Pancreas (tissue), 10 donors: ENCODE data around the gene ARHGEF26. TPM values are rescaled to one million over a fixed set of nuclear protein-coding genes. Genes with fewer than 3 reads are reported as not detected.

Experiments used
- ATAC-seq, 4 donors: fragments of 200-7000 bp; cut with Tn5 transposase; one replicate each; pipeline versions ENCODE4 v1.8.0 to v1.9.1; 2020; ENCODE audit warnings: mild to moderate bottlenecking in 4 of 4, moderate library complexity in 4 of 4
- DNase-seq, 6 donors: peaks; one replicate each; pipeline ENCODE4 v3.0.0-alpha.2; 2020
- FAIRE-seq: peaks from 2 replicates; lab custom pipeline; 2012; peaks lifted over from hg19 to GRCh38; lab: Jason Lieb, UNC
- H3K27ac ChIP-seq, 4 donors: fragments of 200-600 bp; sonication (generic); 1 replicate in 3 of 4; 2 replicates in 1 of 4; pipeline versions ENCODE4 v1.5.0 to v1.8.0; 2020
- H3K27me3 ChIP-seq, 4 donors: fragments of 200-600 bp; one replicate each; pipeline ENCODE4 v1.8.0; 2021
- H3K36me3 ChIP-seq, 3 donors: fragments of 200-600 bp; sonication (generic) in 1 of 3; one replicate each; pipeline versions ENCODE4 v1.5.0 to v1.8.0; 2020 to 2021
- H3K4me1 ChIP-seq, 3 donors: fragments of 200-600 bp; one replicate each; pipeline ENCODE4 v1.8.0; 2021
- H3K4me3 ChIP-seq, 4 donors: fragments of 200-600 bp; sonication (generic) in 2 of 4; one replicate each; pipeline versions ENCODE4 v1.5.0 to v1.8.0; 2020 to 2021
- H3K9me3 ChIP-seq, 4 donors: fragments of 200-600 bp; one replicate each; pipeline ENCODE4 v1.8.0; 2021
- WGBS, 2 donors: extraction: QIAGEN DNeasy Blood & Tissue Kit; methylation state at CpG; one replicate each; pipeline ENCODE4 v1.1.7; 2013; 5-methylcytosine and 5-hydroxymethylcytosine counted together
- intact Hi-C, 3 donors: fragments of 100-400 bp; cut with DNase I; formaldehyde crosslinking; loops; one replicate each; pipeline versions ENCODE4 v1.11.1 to v1.14.2; 2022
- polyA plus RNA-seq, 2 donors: library from polyadenylated mRNA; stranded (reverse); fragments of 200-250 nt; gene quantifications; one replicate each; pipeline ENCODE4 v1.2.3, GENCODE V29; 2013
- total RNA-seq, 6 donors: library from RNA; stranded (reverse); fragmentation: NEBNext Ultra II Directional in 4 of 6; extraction: Animal tissue kit (Norgen Biotek cat#: 25700) in 4 of 6; gene quantifications; one replicate each; pipeline versions ENCODE4 v1.2.1 to v1.2.4, GENCODE V29; 2021 to 2023
- TF ChIP-seq, protein P1 (sequence below), 4 donors: fragments of 200-600 bp; sonication (generic) in 3 of 4; IDR thresholded peaks; one replicate each; pipeline versions ENCODE4 v1.5.0 to v1.8.0; 2021; ENCODE audit warnings: antibody characterized with exemption in 4 of 4
- donor health status: healthy with polysubstance abuse.
- donor health status: DM: no; HTN: no; CAD: no; lungs with moderate emphysema.
- donor health status: DM: no; HTN: no; CAD: no.
- donor health status: control.
- donor health status: control.
- donor health status: Bipolar disorder and iron deficiency.
- donor health status: DM: yes; HTN: yes; CAD: no.
- donor health status: DM: no; HTN: no; CAD: no.
- donor health status: DM: no; HTN: no; CAD: no.
- donor health status: DM: yes; HTN: yes; CAD: no.

ARHGEF26 gene
- total and polyA plus RNA-seq, 8 donors = 2.7 to 6.5 (median 4.9) TPM

DNA sequence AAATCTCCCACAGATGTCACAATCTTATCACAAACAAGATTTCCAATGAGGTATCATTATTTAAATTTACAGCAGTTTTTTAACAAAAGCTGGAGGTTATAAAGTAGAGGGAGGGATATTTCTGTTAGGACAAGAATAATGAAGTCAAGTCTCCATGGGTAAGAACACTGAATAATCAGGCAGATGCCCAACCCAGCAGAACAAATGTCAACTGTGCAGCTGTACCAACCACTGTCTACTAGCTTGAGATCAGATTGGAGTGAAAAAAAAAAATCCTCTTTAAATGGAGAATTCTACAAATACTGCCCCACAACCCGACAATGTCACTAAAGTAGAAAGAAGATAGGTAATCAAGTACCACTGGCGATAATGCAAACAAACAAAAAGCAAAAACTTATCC lies 172.8 kb downstream of the ARHGEF26 start:
- DNase-seq = no peak
- H3K27ac ChIP-seq = no peak overlapping the region
- H3K36me3 ChIP-seq = peaks cover 6 to 44% (median 9%) of the 10 kb centered on the region in 3 donors
- no peak for FAIRE-seq
- 70 to 76% methylated on average over 2 of the region's 2 CpGs for WGBS, 2 donors
- no peak for ATAC-seq
- H3K4me1 ChIP-seq = no peaks in the 10 kb centered on the region
- TF ChIP-seq, protein P1, sequence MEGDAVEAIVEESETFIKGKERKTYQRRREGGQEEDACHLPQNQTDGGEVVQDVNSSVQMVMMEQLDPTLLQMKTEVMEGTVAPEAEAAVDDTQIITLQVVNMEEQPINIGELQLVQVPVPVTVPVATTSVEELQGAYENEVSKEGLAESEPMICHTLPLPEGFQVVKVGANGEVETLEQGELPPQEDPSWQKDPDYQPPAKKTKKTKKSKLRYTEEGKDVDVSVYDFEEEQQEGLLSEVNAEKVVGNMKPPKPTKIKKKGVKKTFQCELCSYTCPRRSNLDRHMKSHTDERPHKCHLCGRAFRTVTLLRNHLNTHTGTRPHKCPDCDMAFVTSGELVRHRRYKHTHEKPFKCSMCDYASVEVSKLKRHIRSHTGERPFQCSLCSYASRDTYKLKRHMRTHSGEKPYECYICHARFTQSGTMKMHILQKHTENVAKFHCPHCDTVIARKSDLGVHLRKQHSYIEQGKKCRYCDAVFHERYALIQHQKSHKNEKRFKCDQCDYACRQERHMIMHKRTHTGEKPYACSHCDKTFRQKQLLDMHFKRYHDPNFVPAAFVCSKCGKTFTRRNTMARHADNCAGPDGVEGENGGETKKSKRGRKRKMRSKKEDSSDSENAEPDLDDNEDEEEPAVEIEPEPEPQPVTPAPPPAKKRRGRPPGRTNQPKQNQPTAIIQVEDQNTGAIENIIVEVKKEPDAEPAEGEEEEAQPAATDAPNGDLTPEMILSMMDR (IDR thresholded peaks at IDR 0.05) = no peak
- H3K4me3 ChIP-seq = no peak overlapping the region
- H3K9me3 ChIP-seq = no peaks in the 10 kb centered on the region
- no peaks in the 10 kb centered on the region for H3K27me3 ChIP-seq
- intact Hi-C loops = no loop called here

DNA sequence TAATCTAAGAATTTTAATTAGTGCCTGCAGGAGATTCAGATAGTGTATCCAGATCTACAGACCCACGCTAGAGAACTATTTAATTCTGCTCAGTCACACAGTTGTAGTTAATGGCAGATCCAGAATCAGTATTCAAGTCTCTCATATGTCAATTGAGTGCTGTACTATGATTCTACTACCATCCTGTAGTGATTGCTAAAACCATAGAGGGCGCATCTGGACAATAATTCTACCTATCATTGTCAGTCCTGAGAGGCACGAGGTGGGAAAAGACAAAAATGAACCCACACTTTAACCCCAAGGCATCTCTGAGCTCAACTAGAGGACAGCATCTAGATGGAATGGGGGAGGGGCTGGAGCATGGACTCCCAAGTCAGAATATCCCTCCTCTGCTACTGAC lies 180.4 kb downstream of the ARHGEF26 start:
- DNase-seq = no peak
- H3K27ac ChIP-seq = no peak overlapping the region
- intact Hi-C loops = no loop called here
- ATAC-seq = no peak
- no peaks in the 10 kb centered on the region for H3K9me3 ChIP-seq
- no peak for FAIRE-seq
- H3K4me1 ChIP-seq = no peaks in the 10 kb centered on the region
- TF ChIP-seq, protein P1 (IDR thresholded peaks at IDR 0.05) = no peak
- WGBS, 2 donors = 89 to 91% methylated on average over 3 of the region's 3 CpGs
- H3K36me3 ChIP-seq = peaks cover 0 to 68% (median 17%) of the 10 kb centered on the region in 3 donors
- no peaks in the 10 kb centered on the region for H3K27me3 ChIP-seq
- no peak overlapping the region for H3K4me3 ChIP-seq

DNA sequence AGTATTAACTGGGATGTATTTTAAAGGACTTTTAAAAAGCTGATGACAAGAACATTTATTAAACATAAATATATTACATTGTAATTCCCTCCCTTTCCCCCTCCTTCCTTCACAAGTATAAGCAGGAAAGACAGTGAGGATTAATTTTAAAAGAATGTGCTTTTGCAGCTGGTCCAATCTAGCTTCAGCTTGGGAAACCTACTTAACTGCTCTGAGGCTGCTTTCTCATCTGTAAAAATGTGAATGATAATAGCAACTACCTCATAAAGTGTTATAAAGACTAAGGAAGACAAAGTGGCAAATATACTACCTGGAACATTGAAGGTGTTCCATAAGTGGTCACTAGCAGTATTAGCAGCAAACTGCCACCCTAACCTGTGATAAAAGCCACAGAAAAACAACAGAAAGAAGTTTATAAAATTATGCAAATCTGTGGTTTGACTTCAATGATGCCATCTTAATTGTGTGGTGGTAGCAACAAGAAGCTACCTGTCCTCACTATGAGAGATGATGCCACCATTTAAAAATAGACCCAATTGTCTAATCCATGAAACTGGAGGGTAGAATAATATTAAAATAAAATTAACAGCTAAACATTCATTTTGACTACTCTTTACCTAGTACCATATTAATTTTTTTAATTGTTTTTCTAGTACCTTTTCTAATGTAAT lies 183.1 kb downstream of the ARHGEF26 start:
- ATAC-seq (no peak), DNase-seq (no peak), FAIRE-seq (no peak)
- TF ChIP-seq, protein P1 (IDR thresholded peaks at IDR 0.05) = no peak
- Histone ChIP-seq H3K9me3 (no peaks in the 10 kb centered on the region), H3K27me3 (no peaks in the 10 kb centered on the region), H3K27ac (no peak overlapping the region), H3K4me1 (no peaks in the 10 kb centered on the region), H3K36me3 (peaks cover 0 to 70% (median 12%) of the 10 kb centered on the region in 3 donors), H3K4me3 (no peak overlapping the region)
- intact Hi-C loops = no loop called here

DNA sequence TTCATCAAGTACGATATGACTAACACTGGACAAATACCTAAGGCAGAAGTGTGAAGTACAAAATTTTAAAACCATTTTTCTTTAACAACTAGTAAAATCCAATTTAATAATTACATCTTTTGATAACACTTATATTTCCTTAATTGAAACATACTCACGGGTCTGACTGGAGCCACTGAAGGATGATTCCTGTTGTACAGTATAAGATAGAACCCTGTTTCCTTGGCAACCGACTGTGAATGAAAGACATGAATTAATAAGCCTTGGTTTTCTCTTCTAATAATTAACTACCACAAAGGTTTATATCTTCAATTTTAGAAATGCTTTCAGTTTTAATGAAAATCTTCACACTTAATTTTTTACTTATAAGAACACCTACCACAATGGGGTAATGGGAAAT lies 183.7 kb downstream of the ARHGEF26 start:
- DNase-seq (no peak), FAIRE-seq (no peak), ATAC-seq (no peak)
- H3K4me1 ChIP-seq = no peaks in the 10 kb centered on the region
- H3K27me3 ChIP-seq = no peaks in the 10 kb centered on the region
- TF ChIP-seq, protein P1 (IDR thresholded peaks at IDR 0.05) = no peak
- 88% methylated on average over 3 of the region's 3 CpGs for WGBS, 2 donors
- intact Hi-C loops = no loop called here
- H3K4me3 ChIP-seq = no peak overlapping the region
- H3K9me3 ChIP-seq = no peaks in the 10 kb centered on the region
- peaks cover 0 to 63% (median 5%) of the 10 kb centered on the region in 3 donors for H3K36me3 ChIP-seq
- H3K27ac ChIP-seq = no peak overlapping the region

DNA sequence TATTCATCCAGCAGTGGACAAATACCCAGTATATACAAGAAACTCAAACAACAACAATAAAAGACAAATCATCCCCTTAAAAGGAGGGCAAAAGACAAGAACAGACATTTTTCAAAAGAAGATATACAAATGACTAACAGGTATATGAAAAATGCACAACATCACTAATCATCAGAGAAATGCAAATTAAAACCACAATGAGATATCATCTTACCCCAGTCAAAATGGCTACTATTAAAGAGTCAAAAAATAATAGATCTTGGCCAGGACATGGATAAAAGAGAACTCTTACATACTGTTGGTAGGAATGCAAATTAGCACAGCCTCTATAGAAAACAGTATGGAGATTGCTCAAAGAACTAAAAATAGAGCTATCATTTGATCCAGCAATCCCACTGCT lies 186.2 kb downstream of the ARHGEF26 start:
- FAIRE-seq = no peak
- no peaks in the 10 kb centered on the region for H3K4me1 ChIP-seq
- intact Hi-C loops = no loop called here
- no peaks in the 10 kb centered on the region for H3K9me3 ChIP-seq
- no peak overlapping the region for H3K4me3 ChIP-seq
- H3K36me3 ChIP-seq = peaks cover 0 to 48% (median 4%) of the 10 kb centered on the region in 3 donors
- no peak overlapping the region for H3K27ac ChIP-seq
- no peak for ATAC-seq
- TF ChIP-seq, protein P1 (IDR thresholded peaks at IDR 0.05) = no peak
- H3K27me3 ChIP-seq = no peaks in the 10 kb centered on the region
- DNase-seq = no peak
